Endothelial cell (in vitro differentiated cells): Measurements from ENCODE around the gene FOXA2. TPM values are rescaled to one million over a fixed set of nuclear protein-coding genes. Genes with fewer than 3 reads are reported as not detected.

Source experiments
- DNase-seq: peaks from one replicate; pipeline ENCODE4 v3.0.0; 2021; ENCODE audit warnings: low spot score
- H3K27ac Mint-ChIP-seq: one replicate; pipeline ENCODE4 v1.8.0; 2021; ENCODE audit warnings: mixed read lengths, inconsistent platforms; ENCODE audit not compliant: unreplicated experiment
- H3K27me3 Mint-ChIP-seq: one replicate; pipeline ENCODE4 v1.8.0; 2021; ENCODE audit warnings: mild to moderate bottlenecking, moderate library complexity, mixed read lengths, inconsistent platforms; ENCODE audit not compliant: unreplicated experiment
- H3K36me3 Mint-ChIP-seq: one replicate; pipeline ENCODE4 v1.8.0; 2021; ENCODE audit warnings: mild to moderate bottlenecking, low read depth, mixed read lengths, inconsistent platforms; ENCODE audit not compliant: unreplicated experiment
- H3K4me1 Mint-ChIP-seq: one replicate; pipeline ENCODE4 v1.8.0; 2021; ENCODE audit warnings: mild to moderate bottlenecking, mixed read lengths, inconsistent platforms; ENCODE audit not compliant: unreplicated experiment
- H3K4me3 Mint-ChIP-seq: one replicate; pipeline ENCODE4 v1.8.0; 2021; ENCODE audit warnings: mild to moderate bottlenecking, mixed read lengths, inconsistent platforms; ENCODE audit not compliant: unreplicated experiment
- H3K9me3 Mint-ChIP-seq: one replicate; pipeline ENCODE4 v1.8.0; 2021; ENCODE audit warnings: mixed read lengths, inconsistent platforms; ENCODE audit not compliant: unreplicated experiment
- CTCF ChIP-seq: fragments of 200-600 bp; sonication (generic); IDR thresholded peaks from one replicate; pipeline ENCODE4 v1.5.0; 2021; ENCODE audit warnings: antibody characterized with exemption; ENCODE audit not compliant: unreplicated experiment
- total RNA-seq: library from RNA; stranded (reverse); fragmentation: NEBNext Ultra II Directional; extraction: Animal tissue kit (Norgen Biotek cat#: 25700); gene quantifications from one replicate; pipeline ENCODE4 v1.2.1, GENCODE V29; 2021; ENCODE audit not compliant: unreplicated experiment

FOXA2 gene
- total RNA-seq, 1 donor from 2014 or later, result 0.59 TPM

- H3K4me1 Mint-ChIP-seq, result peaks cover 5% of the 10 kb centered on the region
- no peaks in the 10 kb centered on the region for H3K36me3 Mint-ChIP-seq
- H3K27me3 Mint-ChIP-seq, result peaks cover 3% of the 10 kb centered on the region
- no peak overlapping the region for H3K27ac Mint-ChIP-seq
- no peak for TF ChIP-seq CTCF
- H3K4me3 Mint-ChIP-seq, result no peak overlapping the region
- no peak for DNase-seq
- H3K9me3 Mint-ChIP-seq, result no peaks in the 10 kb centered on the region
Measured at GRCh38 chr20:22616551-22616950, 32.2 kb upstream of the FOXA2 start.

- Mint-ChIP-seq H3K4me3 (no peak overlapping the region), H3K9me3 (no peaks in the 10 kb centered on the region), H3K27me3 (peaks cover 3% of the 10 kb centered on the region), H3K36me3 (no peaks in the 10 kb centered on the region), H3K27ac (no peak overlapping the region), H3K4me1 (peaks cover under 1% of the 10 kb centered on the region)
- no peak for TF ChIP-seq CTCF
- DNase-seq, result no peak
Measured at GRCh38 chr20:22615425-22615824, 31.1 kb upstream of the FOXA2 start.

- TF ChIP-seq CTCF, result no peak
- H3K4me1 Mint-ChIP-seq, result no peaks in the 10 kb centered on the region
- DNase-seq, result no peak
- H3K36me3 Mint-ChIP-seq, result no peaks in the 10 kb centered on the region
- no peaks in the 10 kb centered on the region for H3K27me3 Mint-ChIP-seq
- H3K27ac Mint-ChIP-seq, result no peak overlapping the region
- no peak overlapping the region for H3K4me3 Mint-ChIP-seq
- no peaks in the 10 kb centered on the region for H3K9me3 Mint-ChIP-seq
Measured at GRCh38 chr20:22611636-22612035, 27.3 kb upstream of the FOXA2 start.

GRCh38 chr20:22607695-22608094 is 23.3 kb upstream of the FOXA2 start:
- Mint-ChIP-seq H3K27ac (no peak overlapping the region), H3K4me1 (no peaks in the 10 kb centered on the region), H3K9me3 (no peaks in the 10 kb centered on the region), H3K27me3 (no peaks in the 10 kb centered on the region), H3K36me3 (no peaks in the 10 kb centered on the region), H3K4me3 (no peak overlapping the region)
- TF ChIP-seq CTCF, result no peak
- no peak for DNase-seq

GRCh38 chr20:22604815-22605214 is 20.4 kb upstream of the FOXA2 start:
- no peak for DNase-seq
- Mint-ChIP-seq H3K36me3 (no peaks in the 10 kb centered on the region), H3K4me1 (no peaks in the 10 kb centered on the region), H3K27ac (no peak overlapping the region), H3K27me3 (no peaks in the 10 kb centered on the region), H3K4me3 (no peak overlapping the region), H3K9me3 (no peaks in the 10 kb centered on the region)
- TF ChIP-seq CTCF, result no peak
